Thyroid gland (tissue), 4 donors: ENCODE results near the gene LRCOL1.

Experiments
- CTCF ChIP-seq, 6 experiments: fragments of 200-600 bp in 3 of 6; fragments of 450-650 bp in 3 of 6; sonication (generic) in 3 of 6; IDR thresholded peaks; one replicate each; pipeline ENCODE4 v1.5.1; 2016 to 2019; ENCODE audit warnings: antibody characterized with exemption in 6 of 6, mild to moderate bottlenecking in 2 of 6, inconsistent platforms in 1 of 6, moderate library complexity in 1 of 6
- POLR2A ChIP-seq, 2 donors: fragments of 450-650 bp; IDR thresholded peaks; one replicate each; pipeline ENCODE4 v1.6.1; 2017; ENCODE audit warnings: antibody characterized with exemption in 2 of 2, mild to moderate bottlenecking in 2 of 2, moderate library complexity in 1 of 2

- TF ChIP-seq CTCF (IDR thresholded peaks at IDR 0.05) (no peak), POLR2A (IDR thresholded peaks at IDR 0.05) (no peak)
Observed at GRCh38 chr12:132585177-132585576, 25.2 kb downstream of the LRCOL1 start.
